Thoracic aorta (tissue), 2 donors: Measurements from ENCODE around the gene MAN2B2. TPM values are rescaled to one million over a fixed set of nuclear protein-coding genes. Genes with fewer than 3 reads are reported as not detected.

ENCODE experiments used
- ATAC-seq: fragments of 150-250 bp; one replicate; pipeline ENCODE4 v1.8.0; 2017; ENCODE audit warnings: low read depth; ENCODE audit not compliant: insufficient number of reproducible peaks, low FRiP score
- DNase-seq: peaks from one replicate; pipeline ENCODE4 v3.0.0-alpha.2; 2020; ENCODE audit warnings: low spot score
- H3K27ac ChIP-seq, 2 donors: fragments of 200-600 bp; sonication (generic); 1 replicate in 1 of 2; 2 replicates in 1 of 2; pipeline ENCODE4 v1.5.1; 2016; ENCODE audit warnings: mild to moderate bottlenecking in 2 of 2, moderate library complexity in 2 of 2
- H3K27me3 ChIP-seq: fragments of 200-600 bp; sonication (generic); replicated peaks from 2 replicates; pipeline ENCODE4 v1.6.0; 2016; ENCODE audit warnings: mild to moderate bottlenecking; ENCODE audit not compliant: insufficient read depth
- H3K36me3 ChIP-seq: fragments of 200-600 bp; sonication (generic); one replicate; pipeline ENCODE4 v1.5.1; 2016
- H3K4me1 ChIP-seq, 2 donors: fragments of 200-600 bp; sonication (generic); 1 replicate in 1 of 2; 2 replicates in 1 of 2; pipeline versions ENCODE4 v1.5.1 to v1.6.0; 2016; ENCODE audit warnings: low read depth in 2 of 2, mild to moderate bottlenecking in 1 of 2; ENCODE audit not compliant: control insufficient read depth in 1 of 2
- H3K4me3 ChIP-seq: fragments of 200-600 bp; sonication (generic); 2 replicates; pipeline ENCODE4 v1.5.1; 2016; ENCODE audit warnings: mild to moderate bottlenecking
- H3K9me3 ChIP-seq: fragments of 200-600 bp; sonication (generic); 2 replicates; pipeline ENCODE4 v1.5.1; 2016
- CTCF ChIP-seq: fragments of 200-600 bp; sonication (generic); IDR thresholded peaks from one replicate; pipeline ENCODE4 v1.5.1; 2019; ENCODE audit warnings: antibody characterized with exemption
- total RNA-seq, 2 donors: library from RNA; depleted of rRNA; stranded (reverse); fragments of >200 nt; gene quantifications; one replicate each; pipeline versions ENCODE4 v1.1.0 to v1.2.3, GENCODE V29; 2016

MAN2B2 gene
- total RNA-seq, result 10 to 100 TPM; 77.1 to 94.1 TPM

DNA sequence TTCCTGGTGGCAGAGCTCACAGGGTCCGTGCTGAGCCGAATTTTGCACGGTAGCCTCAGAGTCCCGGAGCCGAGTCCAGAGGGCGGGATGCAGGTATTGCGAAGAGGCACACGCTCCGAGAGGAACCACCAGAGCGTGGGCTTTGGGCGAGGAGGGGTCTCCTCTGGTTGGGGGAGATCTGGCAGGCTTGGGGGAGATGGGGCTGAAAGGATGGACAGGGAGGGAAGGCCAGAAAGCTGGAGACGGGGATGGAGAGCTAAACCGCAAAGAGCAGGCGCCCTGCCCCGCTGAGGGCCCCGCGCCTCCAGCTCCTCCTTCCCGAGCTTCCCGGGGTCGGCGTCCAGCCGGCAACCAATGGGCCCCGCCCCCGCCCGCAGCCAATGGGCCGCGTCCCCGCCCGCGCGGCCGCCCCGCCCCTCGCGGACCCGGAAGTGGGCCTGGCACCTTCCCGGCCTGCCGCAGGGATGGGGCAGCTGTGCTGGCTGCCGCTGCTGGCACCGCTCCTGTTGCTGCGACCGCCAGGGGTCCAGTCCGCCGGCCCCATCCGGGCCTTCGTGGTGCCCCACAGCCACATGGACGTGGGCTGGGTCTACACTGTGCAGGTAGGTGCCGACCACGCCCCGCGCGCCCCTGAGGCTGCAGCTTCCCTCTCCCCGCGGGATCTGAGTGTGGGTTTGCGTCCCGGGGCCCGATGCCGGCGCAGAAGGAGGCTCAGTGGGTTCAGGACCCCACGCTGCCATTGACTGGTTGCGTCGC, at the start of gene MAN2B2:
TSS of gene MAN2B2 (plus strand) at position 443 of the 756 bp plus-strand sequence. CDS start at position 465, 22 bp downstream.
- peak; percentile 76 for ATAC-seq
- H3K27ac ChIP-seq, result peak within 1 kb of the TSS; percentile 51 to 78

GRCh38 chr4:6525474-6525873, 49.5 kb upstream of the MAN2B2 start:
- H3K36me3 ChIP-seq, result no peaks in the 10 kb centered on the region
- TF ChIP-seq CTCF, result no peak
- H3K9me3 ChIP-seq, result no peaks in the 10 kb centered on the region
- no peak overlapping the region for H3K27ac ChIP-seq
- no peaks in the 10 kb centered on the region for H3K4me1 ChIP-seq
- DNase-seq (no peak), ATAC-seq (no peak)
- H3K27me3 ChIP-seq, result no peaks in the 10 kb centered on the region
- no peak overlapping the region for H3K4me3 ChIP-seq

More for the DNA sequence above, at the start of gene MAN2B2:
- Histone ChIP-seq H3K9me3 (no peaks in the 10 kb centered on the region), H3K27me3 (no peaks in the 10 kb centered on the region), H3K4me3 (peak within 1 kb of the TSS; percentile 94), H3K4me1 (peaks cover 10 to 18% of the 10 kb centered on the region in 2 donors), H3K36me3 (peaks cover 12% of the 10 kb centered on the region)
- TF ChIP-seq CTCF, result peak; percentile 25
- DNase-seq, result peak; percentile 44

DNA sequence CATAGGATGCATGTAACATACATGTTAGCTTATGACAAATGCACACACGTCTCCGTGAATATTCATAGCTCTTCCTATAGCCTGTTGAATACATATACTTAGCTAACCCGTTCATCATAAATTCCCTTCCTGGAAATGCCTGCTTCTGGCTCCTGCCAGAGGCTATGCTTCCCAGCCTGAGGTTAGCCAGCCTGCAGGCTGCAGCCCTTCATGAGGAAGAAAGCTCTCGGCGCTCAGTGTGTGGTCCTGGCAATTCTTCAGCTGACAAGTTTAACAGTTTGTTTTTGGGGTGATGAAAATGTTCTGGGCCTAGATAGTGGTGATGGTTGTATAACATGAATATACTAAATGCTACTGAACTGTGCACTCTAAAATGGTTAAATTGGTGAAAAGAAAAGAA, 48.8 kb upstream of the MAN2B2 start:
- no peaks in the 10 kb centered on the region for H3K36me3 ChIP-seq
- H3K27me3 ChIP-seq, result no peaks in the 10 kb centered on the region
- no peaks in the 10 kb centered on the region for H3K9me3 ChIP-seq
- no peaks in the 10 kb centered on the region for H3K4me1 ChIP-seq
- no peak overlapping the region for H3K27ac ChIP-seq
- ATAC-seq (no peak), DNase-seq (no peak)
- no peak for TF ChIP-seq CTCF
- no peak overlapping the region for H3K4me3 ChIP-seq

GRCh38 chr4:6526671-6527091, 48.3 kb upstream of the MAN2B2 start:
- H3K9me3 ChIP-seq, result no peaks in the 10 kb centered on the region
- no peak overlapping the region for H3K4me3 ChIP-seq
- ATAC-seq (no peak), DNase-seq (no peak)
- no peak for TF ChIP-seq CTCF
- no peak overlapping the region for H3K27ac ChIP-seq
- no peaks in the 10 kb centered on the region for H3K36me3 ChIP-seq
- H3K4me1 ChIP-seq, result no peaks in the 10 kb centered on the region
- H3K27me3 ChIP-seq, result no peaks in the 10 kb centered on the region

DNA sequence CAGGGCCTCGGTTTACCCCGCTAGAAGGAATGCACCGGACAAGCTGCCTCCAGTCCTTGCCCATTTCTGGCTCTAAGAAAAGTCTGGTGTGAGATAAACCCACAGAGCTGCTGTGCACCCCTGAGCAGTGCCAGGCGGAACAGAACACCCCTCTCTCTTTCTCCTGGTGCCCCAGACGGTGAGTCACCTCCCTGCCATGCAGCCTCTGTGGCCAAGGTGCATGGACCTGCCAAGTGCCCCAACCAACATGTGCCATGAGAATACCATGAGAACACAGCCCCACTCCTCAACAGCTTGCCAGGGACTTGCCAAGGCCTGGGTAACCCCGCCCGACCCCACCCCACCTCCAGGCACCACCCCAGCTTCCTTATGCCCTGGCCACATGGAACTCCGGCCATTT, 47.7 kb upstream of the MAN2B2 start:
- Histone ChIP-seq H3K27me3 (no peaks in the 10 kb centered on the region), H3K4me3 (no peak overlapping the region), H3K4me1 (no peaks in the 10 kb centered on the region), H3K9me3 (no peaks in the 10 kb centered on the region), H3K27ac (no peak overlapping the region), H3K36me3 (no peaks in the 10 kb centered on the region)
- TF ChIP-seq CTCF, result no peak
- DNase-seq (no peak), ATAC-seq (no peak)
